Karpas-422 (cell line): Measurements from ENCODE around the gene ADGRV1. TPM values are rescaled to one million over a fixed set of nuclear protein-coding genes. Genes with fewer than 3 reads are reported as not detected.
"Not testable (repeated sequence)": the region's sequence is repeated elsewhere in the genome, so short reads cannot be mapped to it uniquely, and the experiment has no call there.

Experiments used
- DNase-seq: peaks from one replicate; pipeline ENCODE4 v3.0.0-alpha.2; 2015
- H2AFZ ChIP-seq: fragments of 200-600 bp; sonication (generic); 2 replicates; pipeline ENCODE4 v1.6.1; 2014; ENCODE audit warnings: antibody characterized with exemption, low read length, mixed read lengths
- H3K27ac ChIP-seq: fragments of 200-600 bp; sonication (generic); 2 replicates; pipeline ENCODE4 v1.5.1; 2014; ENCODE audit warnings: mild to moderate bottlenecking, low read length, moderate library complexity
- H3K27me3 ChIP-seq: fragments of 200-600 bp; sonication (generic); 2 replicates; pipeline ENCODE4 v1.6.1; 2014; ENCODE audit warnings: low read length, mixed read lengths
- H3K36me3 ChIP-seq: fragments of 200-600 bp; sonication (generic); 2 replicates; pipeline ENCODE4 v1.6.1; 2014; ENCODE audit warnings: low read length, mixed read lengths; ENCODE audit not compliant: insufficient read depth
- H3K4me1 ChIP-seq: fragments of 200-600 bp; sonication (generic); 2 replicates; pipeline ENCODE4 v1.6.1; 2014; ENCODE audit warnings: mild to moderate bottlenecking, low read length, mixed read lengths
- H3K4me2 ChIP-seq: fragments of 200-600 bp; sonication (generic); 2 replicates; pipeline ENCODE4 v1.6.1; 2014; ENCODE audit warnings: low read length, low read depth, mild to moderate bottlenecking; ENCODE audit not compliant: poor library complexity, severe bottlenecking
- H3K4me3 ChIP-seq: fragments of 200-600 bp; sonication (generic); 2 replicates; pipeline ENCODE4 v1.5.1; 2014; ENCODE audit warnings: mild to moderate bottlenecking, antibody characterized with exemption, low read length, mixed read lengths
- H3K79me2 ChIP-seq: fragments of 200-600 bp; sonication (generic); 2 replicates; pipeline ENCODE4 v1.6.1; 2014; ENCODE audit warnings: mild to moderate bottlenecking, low read length, mixed read lengths
- H3K9ac ChIP-seq: fragments of 200-600 bp; sonication (generic); 2 replicates; pipeline ENCODE4 v1.6.0; 2014; ENCODE audit warnings: low read length
- H3K9me2 ChIP-seq: fragments of 200-600 bp; sonication (generic), shearing (Covaris generic); replicated peaks from 2 replicates; pipeline ENCODE4 v1.6.0; 2014; ENCODE audit warnings: mild to moderate bottlenecking, low read length, moderate library complexity; ENCODE audit not compliant: insufficient read depth
- H3K9me3 ChIP-seq: fragments of 300-700, 200-600 bp; sonication (generic); 2 replicates; pipeline ENCODE4 v1.6.1; 2014; ENCODE audit warnings: low read length, mixed read lengths
- H4K20me1 ChIP-seq: fragments of 200-600 bp; sonication (generic); 2 replicates; pipeline ENCODE4 v1.6.1; 2014; ENCODE audit warnings: mild to moderate bottlenecking, antibody characterized with exemption, low read length, low read depth; ENCODE audit not compliant: insufficient read depth
- total RNA-seq: library from RNA; depleted of rRNA; stranded (reverse); fragments of >200 nt; shearing (Covaris generic); gene quantifications from 2 replicates; pipeline ENCODE4 v1.2.3, GENCODE V29; 2014; ENCODE audit warnings: low replicate concordance

Gene ADGRV1
- total RNA-seq, 1 experiment from 2014 or later, result not detected

DNA sequence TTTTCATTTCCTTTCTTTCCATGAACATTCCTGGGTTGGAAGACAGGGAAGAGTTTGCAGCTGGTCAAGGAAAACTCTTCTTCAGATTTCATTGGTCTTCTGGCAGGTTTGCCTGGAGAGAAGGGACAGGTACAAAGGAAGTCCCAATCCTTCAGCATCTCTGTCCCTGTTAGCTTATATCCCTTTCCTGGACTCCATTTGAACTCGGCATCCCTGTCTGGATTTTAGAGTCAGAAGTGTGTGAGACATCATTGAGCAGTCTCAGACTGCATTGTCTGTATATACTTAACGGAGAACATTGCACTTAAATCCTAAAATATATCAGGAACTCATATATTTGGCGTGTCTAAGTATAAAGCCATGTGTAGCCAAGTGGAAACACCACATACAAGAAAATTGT, 54.9 kb downstream of the ADGRV1 start:
- H3K27ac ChIP-seq, result no peak overlapping the region
- H3K9me3 ChIP-seq, result no peaks in the 10 kb centered on the region
- H3K27me3 ChIP-seq, result no peaks in the 10 kb centered on the region
- H3K4me2 ChIP-seq, result no peak overlapping the region
- H3K79me2 ChIP-seq, result no peaks in the 10 kb centered on the region
- no peaks in the 10 kb centered on the region for H3K9me2 ChIP-seq
- H2AFZ ChIP-seq, result no peak overlapping the region
- no peak overlapping the region for H3K9ac ChIP-seq
- no peak for DNase-seq
- no peaks in the 10 kb centered on the region for H3K36me3 ChIP-seq
- H3K4me1 ChIP-seq, result no peaks in the 10 kb centered on the region
- H3K4me3 ChIP-seq, result no peak overlapping the region
- H4K20me1 ChIP-seq, result no peaks in the 10 kb centered on the region

DNA sequence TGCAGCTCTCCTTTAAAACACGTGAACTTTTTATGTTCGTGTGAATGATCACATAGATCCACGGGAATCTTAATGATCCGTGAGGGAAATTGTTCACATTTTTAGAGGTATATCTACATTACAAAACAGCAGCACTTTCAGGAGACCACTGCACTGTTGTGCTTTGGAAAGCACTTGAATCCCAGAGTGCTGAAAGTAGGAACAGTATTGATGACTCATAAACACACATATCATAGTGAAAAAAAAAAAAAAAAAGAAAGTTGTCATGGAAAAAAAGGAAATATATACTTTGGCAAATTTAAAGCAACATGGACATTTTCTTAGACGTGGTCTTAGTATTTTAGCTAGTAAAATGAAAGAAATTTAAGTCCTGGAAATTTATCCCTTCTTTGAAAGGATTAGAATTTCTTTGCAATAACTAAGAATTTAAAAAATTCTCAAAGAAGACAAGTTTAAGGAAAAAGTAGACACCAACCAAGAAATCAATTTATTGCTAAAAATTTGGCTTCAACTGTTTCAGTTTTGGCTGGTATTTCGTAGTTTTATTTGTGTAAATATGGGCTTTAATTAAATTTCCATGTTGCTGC, 55.4 kb downstream of the ADGRV1 start:
- Histone ChIP-seq H3K9me3 (no peaks in the 10 kb centered on the region), H3K27ac (no peak overlapping the region), H3K27me3 (no peaks in the 10 kb centered on the region), H2AFZ (no peak overlapping the region), H3K4me2 (no peak overlapping the region), H3K4me3 (no peak overlapping the region), H3K9me2 (no peaks in the 10 kb centered on the region), H3K36me3 (no peaks in the 10 kb centered on the region), H3K4me1 (no peaks in the 10 kb centered on the region), H3K9ac (no peak overlapping the region), H4K20me1 (no peaks in the 10 kb centered on the region), H3K79me2 (no peaks in the 10 kb centered on the region)
- no peak for DNase-seq

DNA sequence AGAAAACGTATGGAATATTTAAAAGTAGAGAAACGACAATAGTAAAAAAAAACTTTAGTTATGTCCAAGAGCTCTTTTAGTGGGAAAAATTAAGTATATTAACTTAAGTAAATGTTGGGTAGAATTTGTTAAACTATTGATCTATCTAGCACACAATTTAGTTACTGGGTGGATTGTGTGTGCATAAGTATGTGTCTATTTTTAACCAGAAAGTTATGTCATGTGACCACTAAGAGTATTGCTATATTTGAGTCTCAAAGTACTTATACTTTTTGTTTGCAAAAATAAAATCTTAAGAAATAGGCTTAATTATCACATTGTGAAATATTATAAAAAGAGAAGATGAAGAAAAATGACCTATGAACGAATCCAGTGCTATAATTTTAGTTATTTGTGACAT, 56.8 kb downstream of the ADGRV1 start:
- Histone ChIP-seq H3K27me3 (no peaks in the 10 kb centered on the region), H3K4me3 (no peak overlapping the region), H3K27ac (no peak overlapping the region), H3K9ac (no peak overlapping the region), H3K4me2 (no peak overlapping the region), H2AFZ (no peak overlapping the region), H3K4me1 (no peaks in the 10 kb centered on the region), H3K79me2 (no peaks in the 10 kb centered on the region), H3K9me2 (no peaks in the 10 kb centered on the region), H4K20me1 (no peaks in the 10 kb centered on the region), H3K9me3 (no peaks in the 10 kb centered on the region), H3K36me3 (no peaks in the 10 kb centered on the region)
- no peak for DNase-seq

DNA sequence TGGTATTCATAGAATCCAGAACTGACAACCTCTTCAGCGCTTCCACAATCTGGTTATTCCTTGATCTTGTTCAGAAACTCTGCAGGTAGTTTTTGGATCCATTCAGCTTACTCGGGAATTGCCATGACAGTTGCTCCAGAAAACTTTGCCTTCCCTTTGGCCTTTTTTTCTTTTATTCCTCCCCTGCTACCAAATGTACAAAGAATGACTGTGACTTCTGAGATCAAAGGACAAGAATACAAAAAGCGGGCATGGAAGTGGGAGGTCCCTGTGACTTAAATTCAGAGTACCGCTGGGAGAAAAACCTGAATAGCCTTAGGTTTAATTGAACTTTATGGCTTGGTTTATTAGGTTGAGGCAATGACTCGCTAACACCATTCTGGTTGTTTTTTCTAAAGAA, 59.5 kb downstream of the ADGRV1 start:
- Histone ChIP-seq H3K79me2 (no peaks in the 10 kb centered on the region), H3K9me3 (no peaks in the 10 kb centered on the region), H4K20me1 (no peaks in the 10 kb centered on the region), H3K9me2 (no peaks in the 10 kb centered on the region), H3K9ac (no peak overlapping the region), H3K27ac (no peak overlapping the region), H3K36me3 (no peaks in the 10 kb centered on the region), H2AFZ (no peak overlapping the region), H3K4me1 (no peaks in the 10 kb centered on the region), H3K4me2 (no peak overlapping the region), H3K27me3 (no peaks in the 10 kb centered on the region), H3K4me3 (no peak overlapping the region)
- DNase-seq, result no peak

DNA sequence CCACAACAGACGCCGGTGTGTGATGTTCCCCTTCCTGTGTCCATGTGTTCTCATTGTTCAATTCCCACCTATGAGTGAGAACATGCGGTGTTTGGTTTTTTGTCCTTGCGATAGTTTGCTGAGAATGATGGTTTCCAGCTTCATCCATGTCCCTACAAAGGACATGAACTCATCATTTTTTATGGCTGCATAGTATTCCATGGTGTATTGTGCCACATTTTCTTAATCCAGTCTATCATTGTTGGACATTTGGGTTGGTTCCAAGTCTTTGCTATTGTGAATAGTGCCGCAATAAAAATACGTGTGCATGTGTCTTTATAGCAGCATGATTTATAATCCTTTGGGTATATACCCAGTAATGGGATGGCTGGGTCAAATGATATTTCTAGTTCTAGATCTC, 61.2 kb downstream of the ADGRV1 start:
- H3K79me2 ChIP-seq, H2AFZ ChIP-seq, H3K4me2 ChIP-seq, DNase-seq, H3K4me3 ChIP-seq, H3K27me3 ChIP-seq, H3K9me2 ChIP-seq, H3K9ac ChIP-seq, H3K9me3 ChIP-seq, H3K4me1 ChIP-seq, H3K27ac ChIP-seq, H4K20me1 ChIP-seq, H3K36me3 ChIP-seq: not testable (repeated sequence)

DNA sequence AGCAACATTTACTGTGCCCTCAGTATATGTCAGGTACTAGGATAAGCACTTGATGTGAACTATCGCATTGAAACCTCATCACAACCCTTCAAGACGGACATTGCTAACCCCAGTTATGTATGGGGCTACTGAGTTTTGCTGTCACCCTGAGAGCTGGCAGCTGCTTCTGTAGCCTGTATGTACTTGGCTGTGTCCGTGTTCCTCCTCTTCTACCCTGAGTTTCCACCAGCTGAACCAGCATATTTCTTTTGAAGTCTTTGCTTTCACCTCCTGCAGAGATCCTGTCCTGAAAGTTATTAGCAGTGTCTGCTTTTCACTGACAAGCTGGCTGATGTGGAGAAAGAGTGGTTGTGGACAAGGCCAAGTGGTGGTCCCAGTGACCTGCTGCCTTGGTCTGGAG, 63.3 kb downstream of the ADGRV1 start:
- no peak overlapping the region for H3K9ac ChIP-seq
- H4K20me1 ChIP-seq, result no peaks in the 10 kb centered on the region

DNA sequence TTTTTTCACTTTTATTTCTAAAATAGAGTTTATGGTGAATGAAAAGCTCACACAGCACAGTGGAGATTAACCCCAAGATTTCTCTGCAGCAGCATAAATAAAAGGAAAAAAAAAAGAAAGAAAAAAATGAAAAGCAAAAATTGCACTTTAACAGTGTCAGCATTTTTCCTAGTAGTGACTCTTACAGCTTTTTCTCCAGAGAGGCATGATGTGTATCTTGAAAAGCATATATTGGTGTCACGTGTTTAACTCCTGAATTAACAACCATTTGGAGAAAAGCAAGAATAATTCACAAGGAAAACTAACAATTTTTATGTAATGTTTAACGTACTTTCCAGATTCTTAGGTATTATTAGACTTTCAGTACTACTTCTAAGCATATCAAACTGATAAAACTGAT, 67.9 kb downstream of the ADGRV1 start:
- Histone ChIP-seq H3K36me3 (no peaks in the 10 kb centered on the region), H3K9ac (no peak overlapping the region), H3K4me1 (no peaks in the 10 kb centered on the region), H4K20me1 (no peaks in the 10 kb centered on the region), H3K9me3 (no peaks in the 10 kb centered on the region), H3K4me2 (no peak overlapping the region), H3K79me2 (no peaks in the 10 kb centered on the region), H2AFZ (no peak overlapping the region), H3K4me3 (no peak overlapping the region), H3K27ac (no peak overlapping the region), H3K9me2 (no peaks in the 10 kb centered on the region), H3K27me3 (no peaks in the 10 kb centered on the region)
- no peak for DNase-seq

More for the DNA sequence above, 63.3 kb downstream of the ADGRV1 start:
- Histone ChIP-seq H3K9me2 (no peaks in the 10 kb centered on the region), H3K4me3 (no peak overlapping the region), H3K4me2 (no peak overlapping the region), H3K36me3 (no peaks in the 10 kb centered on the region), H3K9me3 (no peaks in the 10 kb centered on the region), H3K79me2 (no peaks in the 10 kb centered on the region), H2AFZ (no peak overlapping the region), H3K27ac (no peak overlapping the region), H3K4me1 (no peaks in the 10 kb centered on the region), H3K27me3 (no peaks in the 10 kb centered on the region)
- DNase-seq, result no peak

DNA sequence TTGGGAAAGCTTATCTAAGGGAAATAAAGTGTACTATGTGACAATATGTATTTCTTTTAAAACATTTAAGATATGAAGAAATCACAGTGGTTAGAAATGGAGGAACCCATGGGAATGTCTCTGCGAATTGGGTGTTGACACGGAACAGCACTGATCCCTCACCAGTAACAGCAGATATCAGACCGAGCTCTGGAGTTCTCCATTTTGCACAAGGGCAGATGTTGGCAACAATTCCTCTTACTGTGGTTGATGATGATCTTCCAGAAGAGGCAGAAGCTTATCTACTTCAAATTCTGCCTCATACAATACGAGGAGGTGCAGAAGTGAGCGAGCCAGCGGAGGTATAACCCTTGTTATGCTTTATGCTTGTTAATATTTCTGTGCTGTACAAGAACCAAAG, 69.9 kb downstream of the ADGRV1 start:
- Histone ChIP-seq H3K36me3 (no peaks in the 10 kb centered on the region), H3K9ac (no peak overlapping the region), H3K4me3 (no peak overlapping the region), H2AFZ (no peak overlapping the region), H3K9me3 (no peaks in the 10 kb centered on the region), H3K79me2 (no peaks in the 10 kb centered on the region), H3K4me1 (no peaks in the 10 kb centered on the region), H4K20me1 (no peaks in the 10 kb centered on the region), H3K27ac (no peak overlapping the region), H3K9me2 (no peaks in the 10 kb centered on the region), H3K27me3 (no peaks in the 10 kb centered on the region), H3K4me2 (no peak overlapping the region)
- no peak for DNase-seq

DNA sequence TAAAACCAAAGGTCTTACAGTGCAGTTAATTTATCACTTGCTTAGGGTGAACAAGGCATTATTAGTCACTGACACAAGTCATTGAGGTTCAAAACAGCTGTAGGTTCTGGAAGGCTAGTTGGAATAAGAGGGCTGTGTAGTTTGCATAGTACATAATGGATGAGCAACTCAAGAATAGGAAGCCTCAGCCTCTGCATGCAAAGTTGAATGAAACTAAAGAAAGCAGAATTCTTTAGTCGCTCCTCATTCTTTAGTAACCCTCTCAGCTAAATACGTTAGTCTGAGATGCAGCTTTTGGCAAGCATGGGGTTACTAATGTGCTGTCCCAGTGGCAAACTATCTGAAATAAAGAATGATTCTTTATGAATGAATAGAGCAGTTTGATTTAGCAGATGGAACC, 74.2 kb downstream of the ADGRV1 start:
- H3K36me3 ChIP-seq, result no peaks in the 10 kb centered on the region
- no peak overlapping the region for H3K4me3 ChIP-seq
- no peaks in the 10 kb centered on the region for H3K27me3 ChIP-seq
- no peak overlapping the region for H2AFZ ChIP-seq
- no peak overlapping the region for H3K9ac ChIP-seq
- no peaks in the 10 kb centered on the region for H3K9me2 ChIP-seq
- no peaks in the 10 kb centered on the region for H3K9me3 ChIP-seq
- no peaks in the 10 kb centered on the region for H4K20me1 ChIP-seq
- no peaks in the 10 kb centered on the region for H3K79me2 ChIP-seq
- H3K4me1 ChIP-seq, result no peaks in the 10 kb centered on the region
- no peak overlapping the region for H3K4me2 ChIP-seq
- no peak overlapping the region for H3K27ac ChIP-seq
- no peak for DNase-seq
